Spleen (tissue), 7 donors: ENCODE data around the gene PPARA.

ENCODE experiments used
- CTCF ChIP-seq, 11 experiments: fragments of 200-600 bp in 7 of 11; fragments of 450-650 bp in 4 of 11; sonication (generic) in 4 of 11; IDR thresholded peaks in 8 of 11; conservative IDR thresholded peaks in 3 of 11; 1 replicate in 7 of 11; 2 replicates in 4 of 11; pipeline versions ENCODE4 v1.4.0 to v1.8.0; 2016 to 2021; ENCODE audit warnings: antibody characterized with exemption in 11 of 11, inconsistent platforms in 4 of 11, mild to moderate bottlenecking in 1 of 11
- POLR2A ChIP-seq, 3 donors: fragments of 450-650 bp; IDR thresholded peaks; one replicate each; pipeline ENCODE4 v1.5.1; 2017; ENCODE audit warnings: antibody characterized with exemption in 3 of 3, mild to moderate bottlenecking in 1 of 3
- donor health status: DM: no; HTN: no; CAD: no; lungs with moderate emphysema.
- donor health status: DM: no; HTN: no; CAD: no.
- donor health status: DM: no; HTN: no; CAD: no.

- TF ChIP-seq CTCF (IDR thresholded peaks at IDR 0.05 in 8 of 11, conservative IDR thresholded peaks at IDR 0.05 in 3 of 11): no peak
- TF ChIP-seq POLR2A (IDR thresholded peaks at IDR 0.05): no peak
Observed at GRCh38 chr22:46169628-46170027, 19.3 kb downstream of the PPARA start.
